Activated CD4-positive, alpha-beta T cell treated with anti-CD3 and anti-CD28 coated beads, Interleukin-2, amount 10 ng/mL, durations not matched to agents 24 days and 14 days (primary cell): ENCODE measurements around the gene SRSF5. TPM values are rescaled to one million over a fixed set of nuclear protein-coding genes. Genes with fewer than 3 reads are reported as not detected.
A peak's percentile ranks its signal among the peaks of the same experiment; 100 is the strongest.

ENCODE experiments used
- DNase-seq: peaks from one replicate; pipeline ENCODE4 v3.0.0; 2022
- H3K27ac Mint-ChIP-seq: one replicate; pipeline ENCODE4 v1.8.0; 2022; ENCODE audit warnings: mild to moderate bottlenecking, mixed read lengths
- H3K27me3 Mint-ChIP-seq: one replicate; pipeline ENCODE4 v1.8.0; 2022; ENCODE audit warnings: mixed read lengths
- H3K36me3 Mint-ChIP-seq: one replicate; pipeline ENCODE4 v1.8.0; 2022; ENCODE audit warnings: low read depth, mild to moderate bottlenecking, mixed read lengths
- H3K4me1 Mint-ChIP-seq: one replicate; pipeline ENCODE4 v1.8.0; 2021; ENCODE audit warnings: mixed read lengths
- H3K4me3 Mint-ChIP-seq: one replicate; pipeline ENCODE4 v1.8.0; 2022; ENCODE audit warnings: mild to moderate bottlenecking, moderate library complexity, mixed read lengths
- H3K9me3 Mint-ChIP-seq: one replicate; pipeline ENCODE4 v1.8.0; 2021; ENCODE audit warnings: mixed read lengths
- intact Hi-C: fragments of 100-400 bp; cut with micrococcal nuclease; formaldehyde crosslinking; loops from one replicate; pipeline ENCODE4 v1.15.1; 2023
- total RNA-seq: library from RNA; stranded (reverse); gene quantifications from 2 replicates; pipeline ENCODE4 v1.2.3, GENCODE V29; 2022

Gene SRSF5
- total RNA-seq, 1 donor from 2014 or later = 319 TPM

DNA sequence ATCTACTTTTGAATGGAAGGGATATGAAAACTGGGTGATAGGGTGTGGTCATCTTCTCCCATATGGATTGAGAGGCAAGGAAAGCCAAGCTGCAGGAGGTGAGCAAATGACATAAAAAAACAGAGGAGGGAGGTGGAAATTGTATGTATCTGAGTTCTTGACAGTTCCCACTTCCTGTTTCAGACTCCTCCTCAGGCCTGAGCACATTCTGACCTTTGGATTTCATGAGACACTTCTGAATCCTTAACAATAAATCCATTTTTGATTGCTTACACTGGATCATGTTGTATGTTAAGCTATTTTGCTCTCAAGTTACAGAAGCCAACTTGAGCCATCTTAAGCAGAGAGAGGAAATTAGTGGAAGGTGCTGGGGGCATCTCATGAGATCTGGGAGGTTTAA lies 11.6 kb upstream of the SRSF5 start:
- no peaks in the 10 kb centered on the region for H3K36me3 Mint-ChIP-seq
- intact Hi-C loops = loop anchor here (1.0 kb wide), 1 partner anchor 11 kb away; no protein-coding TSS in a partner anchor
- peak overlapping the region; percentile 69 for H3K27ac Mint-ChIP-seq
- H3K9me3 Mint-ChIP-seq = no peaks in the 10 kb centered on the region
- DNase-seq = no peak
- H3K27me3 Mint-ChIP-seq = no peaks in the 10 kb centered on the region
- peaks cover 12% of the 10 kb centered on the region for H3K4me1 Mint-ChIP-seq
- no peak overlapping the region for H3K4me3 Mint-ChIP-seq

DNA sequence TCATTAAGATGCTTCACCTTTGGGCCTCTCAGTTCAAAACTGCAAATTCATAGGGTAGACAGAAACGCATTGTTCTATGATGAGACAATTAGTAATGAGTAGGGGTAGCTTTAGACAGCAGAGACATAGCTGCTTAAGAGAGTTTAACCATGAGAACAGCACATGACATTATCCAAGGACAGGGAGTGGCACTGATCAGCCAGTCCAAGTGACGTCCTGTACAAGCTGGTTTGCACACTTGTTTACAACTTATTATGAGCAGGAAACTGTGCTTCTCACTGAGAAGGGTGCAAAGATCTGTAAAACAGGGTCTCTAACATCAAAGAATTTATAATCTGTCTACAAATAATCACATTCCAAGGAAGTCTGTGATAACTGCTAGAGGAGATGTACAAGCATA lies 11.2 kb upstream of the SRSF5 start:
- Mint-ChIP-seq H3K36me3 (no peaks in the 10 kb centered on the region), H3K9me3 (no peaks in the 10 kb centered on the region), H3K27ac (peak overlapping the region; percentile 69), H3K4me3 (no peak overlapping the region), H3K27me3 (no peaks in the 10 kb centered on the region), H3K4me1 (peaks cover 12% of the 10 kb centered on the region)
- intact Hi-C loops = loop anchor here (1.0 kb wide), 1 partner anchor 11 kb away; no protein-coding TSS in a partner anchor
- no peak for DNase-seq

DNA sequence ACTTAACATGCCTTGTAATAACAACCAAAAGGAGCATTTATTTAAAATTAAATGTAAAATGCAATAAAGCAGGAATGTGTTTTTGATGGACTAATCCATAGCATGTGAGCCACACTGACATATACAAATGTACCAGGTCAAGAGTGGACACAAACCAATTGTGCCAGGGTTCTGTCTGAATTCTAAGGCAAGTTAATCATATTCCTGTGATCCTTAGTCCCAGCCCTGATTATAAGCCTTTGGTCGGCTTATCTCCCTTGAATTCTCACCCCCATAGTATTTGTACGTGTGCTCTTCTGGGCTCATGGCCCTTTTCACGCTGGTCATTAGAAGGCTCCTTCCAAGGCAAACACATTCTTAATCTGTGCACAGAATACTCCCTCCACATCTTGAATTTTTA lies 10.6 kb upstream of the SRSF5 start:
- H3K27ac Mint-ChIP-seq = no peak overlapping the region
- no peaks in the 10 kb centered on the region for H3K36me3 Mint-ChIP-seq
- no peaks in the 10 kb centered on the region for H3K27me3 Mint-ChIP-seq
- DNase-seq = no peak
- intact Hi-C loops = no loop called here
- no peak overlapping the region for H3K4me3 Mint-ChIP-seq
- no peaks in the 10 kb centered on the region for H3K9me3 Mint-ChIP-seq
- H3K4me1 Mint-ChIP-seq = peaks cover 14% of the 10 kb centered on the region

DNA sequence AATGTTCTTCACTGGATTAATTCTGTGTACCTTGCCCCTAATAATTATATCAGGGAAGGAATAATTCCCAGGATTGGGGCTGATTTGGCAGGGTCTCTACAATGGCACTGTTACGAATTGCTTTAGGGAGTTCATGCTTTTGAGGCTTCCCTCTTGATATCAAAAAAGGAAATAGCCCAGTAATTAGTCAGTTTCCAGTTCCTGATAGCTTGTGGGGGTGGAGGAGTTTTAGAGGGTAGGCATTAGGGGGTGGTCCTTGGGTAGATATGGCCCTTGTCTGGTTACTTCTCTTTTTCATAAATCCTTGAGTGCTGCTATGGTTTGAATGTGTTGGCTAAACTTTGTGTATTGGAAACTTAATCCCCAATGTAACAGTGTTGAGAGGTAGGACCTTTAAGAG lies 6.1 kb upstream of the SRSF5 start:
- intact Hi-C loops = no loop called here
- no peak for DNase-seq
- H3K4me1 Mint-ChIP-seq = peaks cover 24% of the 10 kb centered on the region
- peaks cover 4% of the 10 kb centered on the region for H3K36me3 Mint-ChIP-seq
- H3K4me3 Mint-ChIP-seq = no peak overlapping the region
- H3K9me3 Mint-ChIP-seq = no peaks in the 10 kb centered on the region
- no peak overlapping the region for H3K27ac Mint-ChIP-seq
- no peaks in the 10 kb centered on the region for H3K27me3 Mint-ChIP-seq

DNA sequence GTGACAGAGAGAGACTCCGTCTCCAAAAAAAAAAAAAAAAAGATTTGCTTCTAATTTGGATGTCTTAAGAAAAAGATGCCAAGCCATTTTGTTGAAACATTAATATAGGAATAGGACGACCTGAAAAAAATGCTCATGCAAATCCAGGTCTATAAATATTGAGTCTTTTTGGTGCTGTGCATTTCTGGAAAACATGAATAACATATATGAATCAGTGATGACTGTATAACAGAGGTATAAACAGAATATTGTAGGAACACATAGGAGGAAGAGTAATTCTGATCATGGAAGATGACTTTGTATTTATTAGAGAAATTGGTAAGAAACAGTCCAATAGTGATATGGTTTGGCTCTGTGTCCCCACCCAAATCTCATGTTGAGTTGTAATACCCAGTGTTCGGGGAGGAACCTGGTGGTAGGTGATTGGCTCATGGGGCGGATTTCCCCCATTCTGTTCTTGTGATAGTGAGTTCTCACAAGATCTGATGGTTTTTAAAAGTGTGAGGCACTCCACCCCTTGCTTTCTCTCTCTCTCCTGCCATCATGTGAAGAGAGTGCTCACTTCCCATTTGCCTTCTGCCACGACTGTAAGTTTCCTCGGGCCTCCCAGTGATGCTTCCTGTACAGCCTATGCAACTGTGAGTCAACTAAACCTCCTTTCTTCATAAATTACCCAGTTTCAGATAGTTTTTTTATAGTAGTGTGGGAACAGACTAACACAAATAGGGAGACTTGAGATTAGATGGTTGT lies 3.0 kb upstream of the SRSF5 start:
- DNase-seq = peak; percentile 66
- Mint-ChIP-seq H3K27me3 (peaks cover 5% of the 10 kb centered on the region), H3K36me3 (peaks cover 21% of the 10 kb centered on the region), H3K27ac (peak overlapping the region; percentile 78), H3K4me1 (peaks cover 40% of the 10 kb centered on the region), H3K9me3 (no peaks in the 10 kb centered on the region), H3K4me3 (no peak overlapping the region)
- intact Hi-C loops = no loop called here

DNA sequence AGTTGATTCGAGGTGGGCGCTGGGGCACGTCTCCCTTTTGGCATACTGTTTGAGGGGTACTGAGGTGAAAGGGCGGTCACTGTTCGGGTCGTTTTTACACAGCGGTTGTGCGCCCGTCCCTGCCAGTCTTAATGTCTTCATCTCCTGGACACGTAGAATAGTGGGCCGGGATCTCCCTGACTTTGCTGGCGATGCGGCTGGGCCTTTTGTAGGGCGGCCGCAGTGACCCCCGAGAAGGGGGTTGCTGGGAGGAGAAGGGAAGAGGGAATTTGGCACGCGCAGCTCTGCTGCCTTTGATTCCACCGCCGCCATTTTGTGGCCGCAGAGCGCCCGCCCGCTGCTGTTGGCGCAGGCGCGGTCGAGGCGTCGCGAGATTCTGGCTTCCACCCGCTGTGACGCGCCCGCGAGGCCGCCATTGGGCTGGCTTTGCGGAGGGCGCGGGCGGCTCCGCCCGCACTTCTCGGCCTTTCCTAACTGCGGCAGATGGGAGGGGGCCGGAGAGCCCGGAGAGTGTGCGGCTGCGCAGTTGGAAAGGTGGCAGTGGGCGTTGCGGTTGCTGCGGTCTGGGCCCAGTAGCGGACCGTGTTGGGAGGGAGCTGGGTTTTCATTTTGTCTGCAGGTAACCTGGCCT lies 542 bp downstream of the SRSF5 start:
- Mint-ChIP-seq H3K27me3 (peaks cover 5% of the 10 kb centered on the region), H3K4me1 (peaks cover 58% of the 10 kb centered on the region), H3K4me3 (peak overlapping the region; percentile 99), H3K27ac (peak overlapping the region; percentile 100), H3K36me3 (peaks cover 53% of the 10 kb centered on the region), H3K9me3 (no peaks in the 10 kb centered on the region)
- intact Hi-C loops = loop anchor here (1.0 to 5.0 kb wide), 6 partner anchors 40 to 615 kb away; partner anchors contain the start of genes DCAF5, ERH, SLC39A9 and SUSD6
- peak; percentile 97 for DNase-seq

DNA sequence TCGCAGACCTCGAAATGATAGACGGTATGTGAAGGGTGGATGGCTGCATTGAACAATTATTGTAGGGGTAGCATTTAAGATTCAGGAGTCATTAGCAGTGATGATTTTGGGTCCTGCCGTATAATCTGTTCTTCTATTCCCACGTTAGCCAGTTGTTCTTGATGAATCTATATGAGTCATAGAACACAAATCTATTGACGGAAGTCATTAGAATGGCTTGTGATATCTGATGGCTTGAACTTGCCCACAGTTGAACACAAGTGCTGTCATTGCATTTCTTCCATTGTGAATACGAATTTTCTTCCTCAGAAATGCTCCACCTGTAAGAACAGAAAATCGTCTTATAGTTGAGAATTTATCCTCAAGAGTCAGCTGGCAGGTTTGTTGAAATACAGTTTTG lies 1.9 kb downstream of the SRSF5 start:
- Mint-ChIP-seq H3K27me3 (peaks cover 5% of the 10 kb centered on the region), H3K27ac (peak overlapping the region; percentile 100), H3K4me1 (peaks cover 58% of the 10 kb centered on the region), H3K4me3 (peak overlapping the region; percentile 99), H3K36me3 (peaks cover 64% of the 10 kb centered on the region), H3K9me3 (no peaks in the 10 kb centered on the region)
- intact Hi-C loops = loop anchor here (5.0 kb wide), 1 partner anchor 42 kb away; no protein-coding TSS in a partner anchor
- DNase-seq = no peak

DNA sequence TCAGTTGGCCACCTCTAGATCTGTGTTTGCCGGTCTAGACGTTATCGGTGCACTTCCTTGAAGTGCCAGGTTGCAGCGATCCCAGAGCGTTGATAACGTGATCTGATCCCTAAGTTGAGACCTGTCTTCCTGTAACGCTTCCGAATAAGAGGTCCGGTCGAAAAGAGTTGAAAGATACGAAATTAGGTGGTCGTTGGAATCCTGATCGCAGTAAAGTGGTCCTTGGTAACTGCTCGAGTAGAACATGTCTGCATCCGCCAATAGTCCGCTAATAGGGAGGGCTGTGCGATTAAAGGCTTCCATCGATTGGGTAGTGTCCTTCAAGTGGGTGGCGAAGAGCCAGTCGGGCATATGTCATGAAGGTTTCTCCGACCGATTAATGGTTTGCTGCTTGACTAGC lies 2.7 kb downstream of the SRSF5 start:
- Mint-ChIP-seq H3K27me3 (peaks cover 5% of the 10 kb centered on the region), H3K9me3 (no peaks in the 10 kb centered on the region), H3K4me3 (peak overlapping the region; percentile 61), H3K27ac (no peak overlapping the region), H3K4me1 (peaks cover 55% of the 10 kb centered on the region), H3K36me3 (peaks cover 69% of the 10 kb centered on the region)
- DNase-seq = no peak
- intact Hi-C loops = loop anchor here (5.0 kb wide), 1 partner anchor 42 kb away; no protein-coding TSS in a partner anchor

DNA sequence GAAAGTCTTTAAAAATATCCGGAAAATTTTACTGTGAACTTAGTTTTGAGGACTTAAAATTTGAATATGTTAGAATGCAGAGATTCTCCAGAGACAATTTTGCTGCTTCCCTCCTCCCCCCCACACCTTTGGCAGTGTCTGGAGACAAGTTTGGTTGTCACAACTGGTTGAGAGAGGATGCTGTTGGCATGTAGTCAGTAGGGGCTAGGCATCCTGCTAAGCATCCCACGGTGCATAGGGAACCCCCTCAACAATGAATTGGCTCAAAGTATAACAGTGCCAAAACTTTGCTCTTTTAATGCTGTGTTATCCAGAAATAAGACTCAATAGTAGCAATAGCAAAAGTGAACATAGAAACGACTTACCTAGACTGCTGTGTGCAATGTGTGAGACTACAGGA lies 3.6 kb downstream of the SRSF5 start:
- H3K4me3 Mint-ChIP-seq = peak overlapping the region; percentile 30
- no peak for DNase-seq
- H3K27me3 Mint-ChIP-seq = peaks cover 5% of the 10 kb centered on the region
- peak overlapping the region; percentile 53 for H3K27ac Mint-ChIP-seq
- no peaks in the 10 kb centered on the region for H3K9me3 Mint-ChIP-seq
- intact Hi-C loops = no loop called here
- peaks cover 78% of the 10 kb centered on the region for H3K36me3 Mint-ChIP-seq
- peaks cover 58% of the 10 kb centered on the region for H3K4me1 Mint-ChIP-seq

DNA sequence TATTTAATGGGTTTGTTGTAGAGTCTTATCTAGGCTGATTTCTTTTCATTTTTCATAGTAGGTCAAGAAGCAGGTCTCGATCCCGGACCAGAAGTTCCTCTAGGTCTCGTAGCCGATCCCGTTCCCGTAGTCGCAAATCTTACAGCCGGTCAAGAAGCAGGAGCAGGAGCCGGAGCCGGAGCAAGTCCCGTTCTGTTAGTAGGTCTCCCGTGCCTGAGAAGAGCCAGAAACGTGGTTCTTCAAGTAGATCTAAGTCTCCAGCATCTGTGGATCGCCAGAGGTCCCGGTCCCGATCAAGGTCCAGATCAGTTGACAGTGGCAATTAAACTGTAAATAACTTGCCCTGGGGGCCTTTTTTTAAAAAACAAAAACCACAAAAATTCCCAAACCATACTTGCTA lies 4.2 kb downstream of the SRSF5 start:
- H3K9me3 Mint-ChIP-seq = no peaks in the 10 kb centered on the region
- no peak overlapping the region for H3K4me3 Mint-ChIP-seq
- peaks cover 5% of the 10 kb centered on the region for H3K27me3 Mint-ChIP-seq
- H3K36me3 Mint-ChIP-seq = peaks cover 84% of the 10 kb centered on the region
- DNase-seq = no peak
- H3K4me1 Mint-ChIP-seq = peaks cover 60% of the 10 kb centered on the region
- H3K27ac Mint-ChIP-seq = no peak overlapping the region
- intact Hi-C loops = no loop called here

DNA sequence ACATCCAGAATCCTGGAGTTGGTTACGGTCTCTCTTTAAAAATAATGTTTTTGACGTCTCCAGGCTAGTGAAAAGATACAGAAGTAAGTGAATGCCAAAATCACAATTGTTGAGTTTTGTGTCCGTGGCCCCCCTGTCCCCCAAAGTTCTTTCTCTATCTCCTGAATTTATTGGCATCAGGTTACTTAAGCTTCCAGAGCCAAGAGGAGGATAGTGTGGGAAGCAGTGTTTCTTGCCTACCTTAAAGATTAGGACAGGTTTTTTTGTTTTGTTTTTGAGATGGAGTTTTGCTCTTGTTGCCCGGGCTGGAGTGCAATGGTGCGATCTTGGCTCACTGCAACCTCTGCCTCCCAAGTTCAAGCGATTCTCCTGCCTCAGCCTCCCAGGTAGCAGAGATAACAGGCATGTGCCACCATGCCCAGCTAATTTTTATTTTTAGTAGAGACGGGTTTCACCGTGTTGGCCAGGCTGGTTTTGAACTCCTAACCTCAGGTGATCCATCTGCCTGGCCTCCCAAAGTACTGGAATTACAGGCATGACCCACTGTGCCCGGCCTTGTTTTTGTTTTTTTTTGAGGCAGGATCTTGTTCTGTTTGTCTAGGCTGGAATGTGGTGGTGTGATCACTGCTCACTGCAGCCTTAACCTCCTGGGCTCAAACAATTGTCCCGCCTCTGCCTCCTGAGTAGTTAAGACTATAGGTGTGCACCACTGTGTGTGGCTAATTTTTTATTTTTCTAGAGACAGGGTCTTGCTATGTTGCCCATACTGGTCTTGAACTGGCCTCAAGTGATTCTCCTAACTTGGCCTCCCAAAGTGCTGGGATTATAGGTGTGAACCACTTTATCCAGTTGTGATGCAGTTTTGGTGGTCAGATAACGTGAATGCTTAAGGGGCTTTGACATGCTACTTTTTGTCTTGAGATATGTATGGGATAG lies 5.4 kb downstream of the SRSF5 start:
- Mint-ChIP-seq H3K4me1 (peaks cover 66% of the 10 kb centered on the region), H3K4me3 (no peak overlapping the region), H3K36me3 (peaks cover 95% of the 10 kb centered on the region), H3K9me3 (no peaks in the 10 kb centered on the region), H3K27ac (peak overlapping the region; percentile 20), H3K27me3 (peaks cover 5% of the 10 kb centered on the region)
- intact Hi-C loops = no loop called here
- DNase-seq = no peak

DNA sequence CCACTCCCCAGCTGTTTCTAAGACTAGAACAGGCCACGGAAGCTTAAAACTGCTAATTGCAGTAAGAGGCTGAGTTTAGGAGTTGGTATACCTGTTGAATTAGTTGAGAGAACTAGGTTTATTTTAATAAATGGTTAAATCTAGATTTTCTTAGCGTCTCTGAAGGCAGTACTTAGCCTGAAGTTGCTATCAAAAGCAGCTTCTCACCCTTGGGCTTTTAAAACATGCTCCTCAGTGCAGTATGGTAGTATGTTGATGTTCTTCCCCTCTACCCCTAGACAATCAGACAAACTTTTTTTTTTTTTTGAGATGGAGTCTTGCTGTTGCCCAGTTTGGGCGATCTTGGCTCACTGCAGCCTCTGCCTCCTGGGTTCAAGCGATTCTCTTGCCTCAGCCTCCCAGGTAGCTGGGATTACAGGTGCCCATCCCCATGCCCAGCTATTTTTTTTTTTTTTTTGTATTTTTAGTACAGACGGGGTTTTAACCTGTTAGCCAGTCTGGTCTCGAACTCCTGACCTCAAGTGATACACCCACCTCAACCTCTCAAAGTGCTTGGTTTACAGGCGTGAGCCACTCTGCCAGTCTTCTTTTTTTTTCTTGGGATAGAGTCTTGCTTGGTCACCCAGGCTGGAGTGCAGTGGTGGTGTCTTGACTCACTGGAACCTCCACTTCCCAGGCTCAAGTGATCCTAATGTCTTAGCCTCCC lies 6.8 kb downstream of the SRSF5 start:
- no peak for DNase-seq
- intact Hi-C loops = no loop called here
- Mint-ChIP-seq H3K4me3 (no peak overlapping the region), H3K27me3 (no peaks in the 10 kb centered on the region), H3K36me3 (peaks cover 93% of the 10 kb centered on the region), H3K4me1 (peaks cover 58% of the 10 kb centered on the region), H3K9me3 (no peaks in the 10 kb centered on the region), H3K27ac (no peak overlapping the region)

DNA sequence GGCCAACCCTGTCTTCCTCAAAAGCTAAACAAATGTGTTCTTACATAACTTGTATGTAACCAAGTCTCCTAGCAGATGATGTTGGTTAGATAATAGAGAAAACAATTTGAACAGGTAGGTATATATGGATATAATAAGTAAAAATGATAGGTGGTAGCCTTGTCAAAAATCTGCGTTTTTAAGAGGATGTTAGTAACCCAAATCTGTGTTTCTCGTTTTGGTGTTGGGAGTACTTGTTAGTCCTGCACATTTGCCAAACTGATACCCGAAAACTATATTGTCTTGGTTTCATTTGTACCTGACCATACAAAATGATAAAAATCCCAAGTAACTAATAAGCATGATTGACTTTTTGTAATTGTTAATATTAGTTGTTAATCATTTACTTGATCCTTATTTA lies 8.1 kb downstream of the SRSF5 start:
- no peak overlapping the region for H3K4me3 Mint-ChIP-seq
- H3K9me3 Mint-ChIP-seq = no peaks in the 10 kb centered on the region
- no peak for DNase-seq
- H3K27ac Mint-ChIP-seq = no peak overlapping the region
- H3K27me3 Mint-ChIP-seq = no peaks in the 10 kb centered on the region
- H3K4me1 Mint-ChIP-seq = peaks cover 49% of the 10 kb centered on the region
- intact Hi-C loops = no loop called here
- H3K36me3 Mint-ChIP-seq = peaks cover 90% of the 10 kb centered on the region
